Measurements from ENCODE around the gene CAMTA1. TPM values are rescaled to one million over a fixed set of nuclear protein-coding genes. Genes with fewer than 3 reads are reported as not detected.

The CAMTA1 gene
- total RNA-seq = 36.9 and 43.1 TPM in 2 replicates

GRCh38 chr1:6785318-6785727, at the start of gene CAMTA1:
Gene CAMTA1, plus strand, starts transcription at chr1:6785454. Its CDS starts 77 bp downstream, at chr1:6785531.
- intact Hi-C loops (cut with micrococcal nuclease) = loop anchor here (1.0 to 10.0 kb wide), 9 partner anchors 43 to 1169 kb away; partner anchors contain the start of genes ICMT, KLHL21, NPHP4 and ZBTB48

GRCh38 chr1:6738987-6739676, 46.1 kb upstream of the CAMTA1 start:
- intact Hi-C loops (cut with micrococcal nuclease) = no loop called here

GRCh38 chr1:6742676-6743188, 42.5 kb upstream of the CAMTA1 start:
- intact Hi-C loops (cut with micrococcal nuclease) = loop anchor here (2.0 kb wide), 2 partner anchors 34 to 42 kb away; partner anchors contain the start of gene CAMTA1

GRCh38 chr1:6743189-6744101, 41.8 kb upstream of the CAMTA1 start:
- intact Hi-C loops (cut with micrococcal nuclease) = loop anchor here (2.0 kb wide), 2 partner anchors 33 to 41 kb away; partner anchors contain the start of gene CAMTA1

- intact Hi-C loops (cut with micrococcal nuclease) = no loop called here
These were observed 40.2 kb upstream of the CAMTA1 start for GRCh38 chr1:6745073-6745472.

GRCh38 chr1:6747674-6748073, 37.6 kb upstream of the CAMTA1 start:
- intact Hi-C loops (cut with micrococcal nuclease) = no loop called here

- intact Hi-C loops (cut with micrococcal nuclease) = no loop called here
These were observed 34.8 kb upstream of the CAMTA1 start for GRCh38 chr1:6750490-6750889.

GRCh38 chr1:6753320-6754140, 31.7 kb upstream of the CAMTA1 start:
- intact Hi-C loops (cut with micrococcal nuclease) = no loop called here

- intact Hi-C loops (cut with micrococcal nuclease) = no loop called here
These were observed 28.8 kb upstream of the CAMTA1 start for GRCh38 chr1:6756457-6756856.

- intact Hi-C loops (cut with micrococcal nuclease) = no loop called here
These were observed 27.4 kb upstream of the CAMTA1 start for GRCh38 chr1:6757719-6758435.

- intact Hi-C loops (cut with micrococcal nuclease) = no loop called here
These were observed 24.0 kb upstream of the CAMTA1 start for GRCh38 chr1:6761196-6761737.

GRCh38 chr1:6762060-6762459, 23.2 kb upstream of the CAMTA1 start:
- intact Hi-C loops (cut with micrococcal nuclease) = no loop called here

- intact Hi-C loops (cut with micrococcal nuclease) = no loop called here
These were observed 14.4 kb upstream of the CAMTA1 start for GRCh38 chr1:6770751-6771440.

- intact Hi-C loops (cut with micrococcal nuclease) = no loop called here
These were observed 13.8 kb upstream of the CAMTA1 start for GRCh38 chr1:6771441-6771769.

GRCh38 chr1:6774381-6774780, 10.9 kb upstream of the CAMTA1 start:
- intact Hi-C loops (cut with micrococcal nuclease) = no loop called here

GRCh38 chr1:6775261-6776043, 9.8 kb upstream of the CAMTA1 start:
- intact Hi-C loops (cut with micrococcal nuclease) = loop anchor here (2.0 kb wide), 1 partner anchor 33 kb away; no protein-coding TSS in a partner anchor

GRCh38 chr1:6776389-6776788, 8.9 kb upstream of the CAMTA1 start:
- intact Hi-C loops (cut with micrococcal nuclease) = loop anchor here (2.0 kb wide), 1 partner anchor 34 kb away; no protein-coding TSS in a partner anchor

GRCh38 chr1:6776895-6777294, 8.4 kb upstream of the CAMTA1 start:
- intact Hi-C loops (cut with micrococcal nuclease) = loop anchor here (2.0 kb wide), 1 partner anchor 34 kb away; no protein-coding TSS in a partner anchor

GRCh38 chr1:6777813-6778212, 7.4 kb upstream of the CAMTA1 start:
- intact Hi-C loops (cut with micrococcal nuclease) = loop anchor here (2.0 kb wide), 1 partner anchor 35 kb away; no protein-coding TSS in a partner anchor
